ENCODE data around the gene BAZ2B.

DNA sequence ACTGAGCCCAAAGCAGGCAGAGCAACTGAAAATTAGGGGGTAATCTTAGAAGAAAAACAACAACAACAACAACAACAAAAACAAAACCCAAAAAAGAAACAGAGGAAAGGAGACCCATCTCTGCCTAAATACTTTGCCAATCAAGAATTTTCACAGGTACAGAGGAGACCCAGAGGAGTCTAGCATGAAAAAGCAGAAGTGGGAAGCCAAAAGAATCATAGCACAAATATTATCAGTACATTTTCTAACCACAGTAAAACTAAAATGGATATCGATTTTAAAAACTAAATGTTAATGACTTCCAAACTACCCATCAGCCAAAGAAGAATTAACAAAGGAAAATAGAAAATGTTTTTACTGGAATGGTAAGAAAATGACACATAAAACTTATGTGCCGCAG, 148.1 kb downstream of the BAZ2B start:
- TF ChIP-seq POLR2AphosphoS5 (IDR thresholded peaks at IDR 0.05) (no peak), RAD21 (conservative IDR thresholded peaks at IDR 0.05) (no peak), EP300 (conservative IDR thresholded peaks at IDR 0.05; ENCODE audit: poor library complexity, severe bottlenecking) (no peak)
- TF ChIP-seq, protein P1, sequence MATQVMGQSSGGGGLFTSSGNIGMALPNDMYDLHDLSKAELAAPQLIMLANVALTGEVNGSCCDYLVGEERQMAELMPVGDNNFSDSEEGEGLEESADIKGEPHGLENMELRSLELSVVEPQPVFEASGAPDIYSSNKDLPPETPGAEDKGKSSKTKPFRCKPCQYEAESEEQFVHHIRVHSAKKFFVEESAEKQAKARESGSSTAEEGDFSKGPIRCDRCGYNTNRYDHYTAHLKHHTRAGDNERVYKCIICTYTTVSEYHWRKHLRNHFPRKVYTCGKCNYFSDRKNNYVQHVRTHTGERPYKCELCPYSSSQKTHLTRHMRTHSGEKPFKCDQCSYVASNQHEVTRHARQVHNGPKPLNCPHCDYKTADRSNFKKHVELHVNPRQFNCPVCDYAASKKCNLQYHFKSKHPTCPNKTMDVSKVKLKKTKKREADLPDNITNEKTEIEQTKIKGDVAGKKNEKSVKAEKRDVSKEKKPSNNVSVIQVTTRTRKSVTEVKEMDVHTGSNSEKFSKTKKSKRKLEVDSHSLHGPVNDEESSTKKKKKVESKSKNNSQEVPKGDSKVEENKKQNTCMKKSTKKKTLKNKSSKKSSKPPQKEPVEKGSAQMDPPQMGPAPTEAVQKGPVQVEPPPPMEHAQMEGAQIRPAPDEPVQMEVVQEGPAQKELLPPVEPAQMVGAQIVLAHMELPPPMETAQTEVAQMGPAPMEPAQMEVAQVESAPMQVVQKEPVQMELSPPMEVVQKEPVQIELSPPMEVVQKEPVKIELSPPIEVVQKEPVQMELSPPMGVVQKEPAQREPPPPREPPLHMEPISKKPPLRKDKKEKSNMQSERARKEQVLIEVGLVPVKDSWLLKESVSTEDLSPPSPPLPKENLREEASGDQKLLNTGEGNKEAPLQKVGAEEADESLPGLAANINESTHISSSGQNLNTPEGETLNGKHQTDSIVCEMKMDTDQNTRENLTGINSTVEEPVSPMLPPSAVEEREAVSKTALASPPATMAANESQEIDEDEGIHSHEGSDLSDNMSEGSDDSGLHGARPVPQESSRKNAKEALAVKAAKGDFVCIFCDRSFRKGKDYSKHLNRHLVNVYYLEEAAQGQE (IDR thresholded peaks at IDR 0.05; ENCODE audit: borderline replicate concordance), result no peak
